Coronary artery (tissue), 2 donors: ENCODE measurements around the gene ACTL7A.
"Not testable (repeated sequence)": the region's sequence is repeated elsewhere in the genome, so short reads cannot be mapped to it uniquely, and the experiment has no call there.

Source experiments
- DNase-seq: peaks from one replicate; pipeline ENCODE4 v3.0.0-alpha.2; 2017; ENCODE audit warnings: low spot score
- H3K27ac ChIP-seq, 2 donors: fragments of 200-600 bp; sonication (generic); one replicate each; pipeline ENCODE4 v1.5.1; 2016 to 2019
- H3K4me3 ChIP-seq: fragments of 200-600 bp; sonication (generic); 2 replicates; pipeline ENCODE4 v1.5.1; 2016; ENCODE audit warnings: mild to moderate bottlenecking, moderate library complexity
- CTCF ChIP-seq: fragments of 200-600 bp; sonication (generic); IDR thresholded peaks from one replicate; pipeline ENCODE4 v1.5.1; 2019; ENCODE audit warnings: antibody characterized with exemption

Gene ACTL7A

GRCh38 chr9:108845947-108846346 lies 16.1 kb upstream of the ACTL7A start:
- no peak overlapping the region for H3K4me3 ChIP-seq
- TF ChIP-seq CTCF, result no peak
- no peak overlapping the region for H3K27ac ChIP-seq
- DNase-seq, result no peak

- H3K27ac ChIP-seq, H3K4me3 ChIP-seq, DNase-seq: not testable (repeated sequence)
Measured at GRCh38 chr9:108848296-108848695, 13.8 kb upstream of the ACTL7A start.

- no peak overlapping the region for H3K27ac ChIP-seq
- no peak overlapping the region for H3K4me3 ChIP-seq
- DNase-seq, result no peak
- TF ChIP-seq CTCF, result no peak
Measured at GRCh38 chr9:108850293-108850897, 11.7 kb upstream of the ACTL7A start.

- TF ChIP-seq CTCF, result no peak
- no peak overlapping the region for H3K27ac ChIP-seq
Measured at GRCh38 chr9:108851138-108851537, 10.9 kb upstream of the ACTL7A start.

GRCh38 chr9:108852079-108852478 lies 10.0 kb upstream of the ACTL7A start:
- no peak for DNase-seq
- no peak for TF ChIP-seq CTCF
- Histone ChIP-seq H3K27ac (no peak overlapping the region), H3K4me3 (no peak overlapping the region)

More at GRCh38 chr9:108851138-108851537, 10.9 kb upstream of the ACTL7A start:
- H3K4me3 ChIP-seq, result no peak overlapping the region
- no peak for DNase-seq

- Histone ChIP-seq H3K4me3 (no peak overlapping the region), H3K27ac (no peak overlapping the region)
- no peak for TF ChIP-seq CTCF
- DNase-seq, result no peak
Measured at GRCh38 chr9:108854094-108854493, 8.0 kb upstream of the ACTL7A start.

GRCh38 chr9:108854641-108855528 lies 7.2 kb upstream of the ACTL7A start:
- Histone ChIP-seq H3K4me3 (no peak overlapping the region), H3K27ac (no peak overlapping the region)
- DNase-seq, result no peak
- no peak for TF ChIP-seq CTCF
